Trophoblast cell (in vitro differentiated cells and primary cell): Measurements from ENCODE around the gene IL31. TPM values are rescaled to one million over a fixed set of nuclear protein-coding genes. Genes with fewer than 3 reads are reported as not detected.

Experiments
- DNase-seq, 2 donors: peaks; one replicate each; pipeline ENCODE4 v3.0.0-alpha.2; 2016
- H2AFZ ChIP-seq: 2 replicates; pipeline ENCODE4 v1.6.1; 2013; ENCODE audit warnings: low read length, moderate library complexity, mild to moderate bottlenecking; ENCODE audit not compliant: insufficient read depth, poor library complexity
- H2AK5ac ChIP-seq: 2 replicates; pipeline ENCODE4 v1.6.1; 2013; ENCODE audit warnings: mild to moderate bottlenecking, low read length
- H2BK120ac ChIP-seq: 2 replicates; pipeline ENCODE4 v1.6.1; 2013; ENCODE audit warnings: low read length, mild to moderate bottlenecking, moderate library complexity; ENCODE audit not compliant: insufficient read depth, poor library complexity
- H2BK12ac ChIP-seq: 2 replicates; pipeline ENCODE4 v1.6.1; 2013; ENCODE audit warnings: mild to moderate bottlenecking, low read length, moderate library complexity
- H2BK5ac ChIP-seq: 2 replicates; pipeline ENCODE4 v1.6.1; 2013; ENCODE audit warnings: low read length, low read depth, moderate library complexity, mild to moderate bottlenecking; ENCODE audit not compliant: poor library complexity
- H3K14ac ChIP-seq: 2 replicates; pipeline ENCODE4 v1.6.1; 2013; ENCODE audit warnings: mild to moderate bottlenecking, low read length
- H3K18ac ChIP-seq: 2 replicates; pipeline ENCODE4 v1.6.1; 2013; ENCODE audit warnings: mild to moderate bottlenecking, low read length
- H3K23ac ChIP-seq: 2 replicates; pipeline ENCODE4 v1.6.1; 2013; ENCODE audit warnings: low read length
- H3K27ac ChIP-seq: 2 replicates; pipeline ENCODE4 v1.5.1; 2013; ENCODE audit warnings: low read depth, mild to moderate bottlenecking, inconsistent platforms, low read length, moderate library complexity
- H3K27me3 ChIP-seq: 2 replicates; pipeline ENCODE4 v1.6.1; 2013; ENCODE audit warnings: inconsistent platforms, mild to moderate bottlenecking, low read length, moderate library complexity; ENCODE audit not compliant: insufficient read depth
- H3K36me3 ChIP-seq, 2 experiments: 1 replicate in 1 of 2; 2 replicates in 1 of 2; pipeline ENCODE4 v1.6.1; 2013; ENCODE audit warnings: low read length in 2 of 2, mild to moderate bottlenecking in 2 of 2, moderate library complexity in 1 of 2; ENCODE audit not compliant: insufficient read depth in 2 of 2, control insufficient read depth in 1 of 2
- H3K4ac ChIP-seq: 2 replicates; pipeline ENCODE4 v1.6.1; 2013; ENCODE audit warnings: low read depth, mild to moderate bottlenecking, low read length, moderate library complexity
- H3K4me1 ChIP-seq, 2 experiments: 1 replicate in 1 of 2; 2 replicates in 1 of 2; pipeline ENCODE4 v1.6.1; 2013; ENCODE audit warnings: low read length in 2 of 2, mild to moderate bottlenecking in 2 of 2, moderate library complexity in 1 of 2; ENCODE audit not compliant: insufficient read depth in 2 of 2, control insufficient read depth in 1 of 2
- H3K4me2 ChIP-seq: 2 replicates; pipeline ENCODE4 v1.6.1; 2013; ENCODE audit warnings: inconsistent platforms, mild to moderate bottlenecking, low read length, moderate library complexity
- H3K4me3 ChIP-seq: 2 replicates; pipeline ENCODE4 v1.5.1; 2013; ENCODE audit warnings: mild to moderate bottlenecking, low read depth, low read length, inconsistent platforms
- H3K79me1 ChIP-seq: one replicate; pipeline ENCODE4 v1.6.1; 2013; ENCODE audit warnings: low read length
- H3K79me2 ChIP-seq: 2 replicates; pipeline ENCODE4 v1.6.1; 2013; ENCODE audit warnings: low read length, mild to moderate bottlenecking; ENCODE audit not compliant: control insufficient read depth, insufficient read depth, poor library complexity
- H3K9ac ChIP-seq: 2 replicates; pipeline ENCODE4 v1.6.1; 2013; ENCODE audit warnings: mild to moderate bottlenecking, low read length
- H3K9me3 ChIP-seq: 2 replicates; pipeline ENCODE4 v1.6.1; 2013; ENCODE audit warnings: low read depth, mild to moderate bottlenecking, control low read depth, inconsistent platforms, low read length; ENCODE audit not compliant: insufficient read depth
- H4K12ac ChIP-seq: 2 replicates; pipeline ENCODE4 v1.6.1; 2013; ENCODE audit warnings: low read depth, mild to moderate bottlenecking, low read length, moderate library complexity
- H4K8ac ChIP-seq: 2 replicates; pipeline ENCODE4 v1.6.1; 2013; ENCODE audit warnings: low read depth, mild to moderate bottlenecking, low read length, moderate library complexity
- H4K91ac ChIP-seq: one replicate; pipeline ENCODE4 v1.6.1; 2013; ENCODE audit warnings: low read depth, mild to moderate bottlenecking, low read length, moderate library complexity
- whole genome bisulfite sequencing: extraction: QIAGEN DNeasy Blood & Tissue Kit; methylation state at CpG from one replicate; pipeline ENCODE4 v1.1.7; 2013; ENCODE audit warnings: missing lambda C conversion rate; ENCODE audit not compliant: insufficient read length, insufficient coverage; ENCODE audit errors: extremely low coverage; 5-methylcytosine and 5-hydroxymethylcytosine counted together
- polyA plus RNA-seq: library from polyadenylated mRNA; stranded (reverse); fragments of 200-250 nt; gene quantifications from 2 replicates; pipeline ENCODE4 v1.2.3, GENCODE V29; 2013

The IL31 gene
- 0.07 TPM in 1 of 2 replicates, not detected in the other for polyA plus RNA-seq

DNA sequence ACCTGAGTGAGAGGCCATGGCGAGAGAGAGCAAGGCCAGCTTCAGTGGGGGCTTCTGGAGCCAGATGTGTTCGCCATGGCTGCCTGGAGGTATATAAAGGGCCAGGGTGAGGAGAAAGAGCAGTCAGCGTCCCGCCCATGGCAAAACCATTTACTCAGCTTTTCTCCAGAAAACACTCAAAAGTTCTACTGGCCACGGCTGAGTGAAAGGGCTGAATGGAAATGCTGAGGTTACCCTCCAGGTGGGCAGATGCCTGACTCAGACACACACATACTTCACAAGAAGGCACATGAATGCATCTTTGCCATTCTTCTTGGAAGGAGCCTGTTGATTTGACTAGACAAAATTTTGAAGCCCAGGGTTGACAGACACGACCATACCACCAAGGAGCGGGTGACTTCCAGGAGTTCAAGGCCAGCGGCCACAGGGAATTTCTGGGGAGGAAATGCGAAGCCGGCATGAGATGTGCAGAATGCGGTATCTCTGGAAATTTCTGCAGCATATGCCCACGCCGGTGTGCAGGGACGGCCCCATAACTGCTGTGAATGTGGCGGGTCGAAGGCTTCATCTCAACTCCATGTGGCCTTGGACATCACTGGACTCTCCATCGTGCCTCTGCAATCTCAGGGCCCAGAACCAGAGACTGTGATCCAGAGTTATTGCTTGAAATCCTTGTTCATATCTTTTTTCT lies at the start of gene IL31:
Gene IL31 (minus strand): TSS at position 67 of the 691 bp plus-strand sequence. CDS start 49 bp downstream, at position 18.
- no peak within 1 kb of the TSS for H3K14ac ChIP-seq
- no peaks in the 10 kb centered on the region for H3K27me3 ChIP-seq
- H2AK5ac ChIP-seq, result no peak within 1 kb of the TSS
- no peak within 1 kb of the TSS for H4K91ac ChIP-seq
- H4K12ac ChIP-seq, result no peak within 1 kb of the TSS
- WGBS, result no CpG with 5 or more reads among the region's 17 CpGs
- no peak within 1 kb of the TSS for H3K23ac ChIP-seq
- H3K18ac ChIP-seq, result no peak within 1 kb of the TSS
- no peaks in the 10 kb centered on the region for H3K36me3 ChIP-seq
- no peak for DNase-seq
- no peak within 1 kb of the TSS for H2BK120ac ChIP-seq
- H3K4ac ChIP-seq, result no peak within 1 kb of the TSS
- H3K9me3 ChIP-seq, result no peaks in the 10 kb centered on the region
- no peak within 1 kb of the TSS for H3K27ac ChIP-seq
- H4K8ac ChIP-seq, result no peak within 1 kb of the TSS
- H3K4me3 ChIP-seq, result no peak within 1 kb of the TSS
- H3K79me2 ChIP-seq, result no peaks in the 10 kb centered on the region
- H2AFZ ChIP-seq, result no peak within 1 kb of the TSS
- no peak within 1 kb of the TSS for H3K9ac ChIP-seq
- H3K79me1 ChIP-seq, result no peaks in the 10 kb centered on the region
- no peak within 1 kb of the TSS for H2BK12ac ChIP-seq
- no peak within 1 kb of the TSS for H2BK5ac ChIP-seq
- H3K4me1 ChIP-seq, result no peaks in the 10 kb centered on the region
- no peak within 1 kb of the TSS for H3K4me2 ChIP-seq

DNA sequence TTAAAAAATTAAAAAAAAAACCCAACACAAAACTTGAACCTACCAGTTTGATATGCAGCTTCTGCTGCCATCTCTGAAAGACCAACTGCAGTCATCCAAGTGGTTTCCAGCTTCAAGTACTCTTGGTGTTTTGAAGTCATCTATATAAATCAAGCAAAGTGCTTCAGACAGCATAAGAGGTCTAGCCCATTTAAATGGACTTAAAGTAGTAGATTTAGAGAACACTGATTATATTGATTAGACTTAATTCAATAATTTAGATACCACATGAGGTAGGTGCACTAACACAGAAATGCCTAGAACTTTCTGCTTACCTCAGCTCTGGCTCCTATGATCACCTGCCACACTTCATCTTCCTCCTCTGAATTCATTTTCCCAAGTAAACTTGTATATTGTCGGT lies 42.4 kb upstream of the IL31 start:
- H2AK5ac ChIP-seq, result no peak overlapping the region
- no peaks in the 10 kb centered on the region for H3K79me2 ChIP-seq
- H3K36me3 ChIP-seq, result peaks cover 45 to 50% of the 10 kb centered on the region in 2 experiments
- H3K9me3 ChIP-seq, result no peaks in the 10 kb centered on the region
- no peak overlapping the region for H4K8ac ChIP-seq
- H2BK120ac ChIP-seq, result no peak overlapping the region
- H3K4me1 ChIP-seq, result no peaks in the 10 kb centered on the region
- no peak overlapping the region for H3K18ac ChIP-seq
- H3K4ac ChIP-seq, result no peak overlapping the region
- no peak overlapping the region for H3K27ac ChIP-seq
- no peaks in the 10 kb centered on the region for H3K27me3 ChIP-seq
- no peak overlapping the region for H3K23ac ChIP-seq
- H2AFZ ChIP-seq, result no peak overlapping the region
- H4K91ac ChIP-seq, result no peak overlapping the region
- H2BK12ac ChIP-seq, result no peak overlapping the region
- H3K4me2 ChIP-seq, result no peak overlapping the region
- no peak for DNase-seq
- no peak overlapping the region for H4K12ac ChIP-seq
- no peak overlapping the region for H2BK5ac ChIP-seq
- no peak overlapping the region for H3K4me3 ChIP-seq
- no CpG with 5 or more reads among the region's 1 CpG for WGBS
- no peak overlapping the region for H3K14ac ChIP-seq
- H3K9ac ChIP-seq, result no peak overlapping the region
- no peaks in the 10 kb centered on the region for H3K79me1 ChIP-seq

DNA sequence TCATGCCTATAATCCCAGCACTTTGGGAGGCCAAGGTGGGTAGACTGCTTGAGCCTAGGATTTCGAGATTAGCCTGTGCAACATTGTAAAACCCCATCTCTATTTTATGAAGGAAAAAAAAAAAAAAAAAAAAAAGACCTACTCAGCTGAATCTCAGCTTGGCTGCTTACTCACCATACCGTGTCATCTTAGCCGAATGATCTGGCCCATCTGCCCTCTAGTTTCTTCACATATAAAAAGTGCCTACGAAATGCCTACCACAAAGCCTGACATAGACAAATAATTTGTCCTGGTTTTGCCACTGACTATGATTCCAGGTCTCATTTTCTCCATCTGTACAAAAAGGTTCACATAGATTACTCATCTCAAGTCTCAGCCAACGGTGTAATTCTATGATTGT lies 41.8 kb upstream of the IL31 start:
- Histone ChIP-seq H4K12ac (no peak overlapping the region), H3K79me2 (no peaks in the 10 kb centered on the region), H3K9me3 (no peaks in the 10 kb centered on the region), H3K9ac (no peak overlapping the region), H3K4me2 (no peak overlapping the region), H3K36me3 (peaks cover 49 to 53% of the 10 kb centered on the region in 2 experiments), H2BK5ac (no peak overlapping the region), H3K79me1 (no peaks in the 10 kb centered on the region), H2BK120ac (no peak overlapping the region), H2AK5ac (no peak overlapping the region), H3K14ac (no peak overlapping the region), H3K4me1 (no peaks in the 10 kb centered on the region), H3K18ac (no peak overlapping the region), H3K4ac (no peak overlapping the region), H2BK12ac (no peak overlapping the region), H4K91ac (no peak overlapping the region), H3K23ac (no peak overlapping the region), H3K4me3 (no peak overlapping the region), H2AFZ (no peak overlapping the region), H4K8ac (no peak overlapping the region), H3K27me3 (no peaks in the 10 kb centered on the region), H3K27ac (no peak overlapping the region)
- WGBS, result no CpG with 5 or more reads among the region's 5 CpGs
- no peak for DNase-seq

DNA sequence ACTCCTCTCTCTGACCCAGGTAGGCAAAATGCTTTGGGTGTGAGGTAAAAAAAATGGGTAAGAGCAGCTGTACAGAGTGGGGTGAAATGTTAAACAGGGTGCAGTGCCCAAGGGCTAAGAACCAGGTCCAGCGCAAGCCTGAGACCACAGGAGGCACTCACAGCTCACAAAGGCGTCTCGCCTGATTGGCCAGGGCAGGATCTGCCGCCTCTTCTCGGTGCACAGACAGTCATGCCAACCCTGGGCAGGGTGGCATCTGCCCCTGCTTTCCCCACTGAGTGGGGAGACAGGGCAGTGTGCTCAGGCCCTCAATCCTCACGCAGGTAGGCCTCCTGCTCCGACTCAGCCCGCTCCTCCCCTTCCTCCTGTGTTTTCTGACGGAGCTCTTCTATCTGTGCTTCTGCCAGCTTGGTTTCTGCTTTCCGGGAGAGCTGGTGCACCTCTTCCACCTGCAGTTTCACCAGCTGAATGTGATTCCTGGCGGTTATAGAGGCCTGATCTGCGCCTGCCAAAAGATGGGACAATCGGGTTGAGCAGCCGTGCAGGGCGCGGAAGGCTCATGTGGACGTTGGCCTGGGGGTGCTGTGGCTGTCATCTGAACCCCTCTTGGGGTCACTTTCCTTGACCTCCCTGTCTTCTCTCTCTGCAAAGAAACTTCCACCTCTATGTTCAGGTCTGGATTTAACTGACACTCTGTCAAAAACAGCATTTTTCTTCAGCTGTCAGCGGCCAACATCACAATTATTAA lies 34.2 kb upstream of the IL31 start:
- peaks cover 2% of the 10 kb centered on the region for H3K79me1 ChIP-seq

More for the DNA sequence above, 34.2 kb upstream of the IL31 start:
- no peak overlapping the region for H3K23ac ChIP-seq
- H3K79me2 ChIP-seq, result no peaks in the 10 kb centered on the region
- no peak overlapping the region for H3K18ac ChIP-seq
- H3K4me1 ChIP-seq, result peaks cover 6% of the 10 kb centered on the region in 2 experiments
- no peak overlapping the region for H3K14ac ChIP-seq
- H3K9me3 ChIP-seq, result peaks cover 1% of the 10 kb centered on the region
- no peak overlapping the region for H3K4me2 ChIP-seq
- no peak overlapping the region for H4K91ac ChIP-seq
- no peak for DNase-seq
- H2AK5ac ChIP-seq, result no peak overlapping the region
- no CpG with 5 or more reads among the region's 18 CpGs for WGBS
- peaks cover 13% of the 10 kb centered on the region for H3K27me3 ChIP-seq
- no peak overlapping the region for H3K9ac ChIP-seq
- no peak overlapping the region for H4K12ac ChIP-seq
- no peak overlapping the region for H2BK5ac ChIP-seq
- H2BK120ac ChIP-seq, result no peak overlapping the region
- no peak overlapping the region for H2AFZ ChIP-seq
- no peak overlapping the region for H3K4me3 ChIP-seq
- no peak overlapping the region for H3K4ac ChIP-seq
- H3K27ac ChIP-seq, result no peak overlapping the region
- no peak overlapping the region for H2BK12ac ChIP-seq
- peaks cover 39 to 46% of the 10 kb centered on the region in 2 experiments for H3K36me3 ChIP-seq
- no peak overlapping the region for H4K8ac ChIP-seq
